Stimulated activated CD8-positive, alpha-beta memory T cell treated with anti-CD3 and anti-CD28 coated beads, Interleukin-7, amount 100 ng/mL, for 24 hours (primary cell): ENCODE measurements around the gene CCSER1.
"Not testable (repeated sequence)": the region's sequence is repeated elsewhere in the genome, so short reads cannot be mapped to it uniquely, and the experiment has no call there.

Source experiments
- DNase-seq: peaks from one replicate; pipeline ENCODE4 v3.0.0-alpha.2; 2020; ENCODE audit warnings: low read depth

CCSER1 gene

GRCh38 chr4:91064157-91064853 lies 937.1 kb downstream of the CCSER1 start:
- no peak for DNase-seq

- DNase-seq, result no peak
Measured at GRCh38 chr4:91065117-91065516, 937.9 kb downstream of the CCSER1 start.

GRCh38 chr4:91070736-91071135 lies 943.5 kb downstream of the CCSER1 start:
- no peak for DNase-seq

GRCh38 chr4:91076147-91076546 lies 949.0 kb downstream of the CCSER1 start:
- DNase-seq, result no peak

- DNase-seq, result no peak
Measured at GRCh38 chr4:91085961-91086360, 958.8 kb downstream of the CCSER1 start.

- no peak for DNase-seq
Measured at GRCh38 chr4:91087743-91088142, 960.5 kb downstream of the CCSER1 start.

GRCh38 chr4:91089178-91089577 lies 962.0 kb downstream of the CCSER1 start:
- no peak for DNase-seq

- no peak for DNase-seq
Measured at GRCh38 chr4:91092398-91092980, 965.3 kb downstream of the CCSER1 start.

GRCh38 chr4:91094220-91094619 lies 967.0 kb downstream of the CCSER1 start:
- DNase-seq, result not testable (repeated sequence)

- no peak for DNase-seq
Measured at GRCh38 chr4:91099666-91100065, 972.5 kb downstream of the CCSER1 start.

GRCh38 chr4:91108751-91109150 lies 981.6 kb downstream of the CCSER1 start:
- DNase-seq, result no peak

- no peak for DNase-seq
Measured at GRCh38 chr4:91111556-91111955, 984.4 kb downstream of the CCSER1 start.

- DNase-seq, result no peak
Measured at GRCh38 chr4:91113130-91113706, 986.0 kb downstream of the CCSER1 start.

- DNase-seq, result no peak
Measured at GRCh38 chr4:91114386-91114785, 987.2 kb downstream of the CCSER1 start.

GRCh38 chr4:91116861-91117260 lies 989.7 kb downstream of the CCSER1 start:
- DNase-seq, result no peak

- DNase-seq, result no peak
Measured at GRCh38 chr4:91118597-91118996, 991.4 kb downstream of the CCSER1 start.

- DNase-seq, result no peak
Measured at GRCh38 chr4:91123742-91124141, 996.5 kb downstream of the CCSER1 start.

GRCh38 chr4:91127192-91127591 lies 1000.0 kb downstream of the CCSER1 start:
- no peak for DNase-seq

GRCh38 chr4:91127831-91128230 lies 1000.6 kb downstream of the CCSER1 start:
- no peak for DNase-seq

- DNase-seq, result no peak
Measured at GRCh38 chr4:91128519-91128918, 1001.3 kb downstream of the CCSER1 start.

- DNase-seq, result no peak
Measured at GRCh38 chr4:91147067-91147466, 1019.9 kb downstream of the CCSER1 start.

- DNase-seq, result not testable (repeated sequence)
Measured at GRCh38 chr4:91154041-91154440, 1026.8 kb downstream of the CCSER1 start.

GRCh38 chr4:91167864-91168653 lies 1040.9 kb downstream of the CCSER1 start:
- not testable (repeated sequence) for DNase-seq
